Activated gamma-delta T cell treated with Interleukin-2 at 50 U/mL for 16 hours (primary cell): Measurements from ENCODE around the gene TUBGCP6.
"Not testable (repeated sequence)": the region's sequence is repeated elsewhere in the genome, so short reads cannot be mapped to it uniquely, and the experiment has no call there.

Source experiments
- DNase-seq: peaks from one replicate; pipeline ENCODE4 v3.0.0-alpha.2; 2020

TUBGCP6 gene

DNA sequence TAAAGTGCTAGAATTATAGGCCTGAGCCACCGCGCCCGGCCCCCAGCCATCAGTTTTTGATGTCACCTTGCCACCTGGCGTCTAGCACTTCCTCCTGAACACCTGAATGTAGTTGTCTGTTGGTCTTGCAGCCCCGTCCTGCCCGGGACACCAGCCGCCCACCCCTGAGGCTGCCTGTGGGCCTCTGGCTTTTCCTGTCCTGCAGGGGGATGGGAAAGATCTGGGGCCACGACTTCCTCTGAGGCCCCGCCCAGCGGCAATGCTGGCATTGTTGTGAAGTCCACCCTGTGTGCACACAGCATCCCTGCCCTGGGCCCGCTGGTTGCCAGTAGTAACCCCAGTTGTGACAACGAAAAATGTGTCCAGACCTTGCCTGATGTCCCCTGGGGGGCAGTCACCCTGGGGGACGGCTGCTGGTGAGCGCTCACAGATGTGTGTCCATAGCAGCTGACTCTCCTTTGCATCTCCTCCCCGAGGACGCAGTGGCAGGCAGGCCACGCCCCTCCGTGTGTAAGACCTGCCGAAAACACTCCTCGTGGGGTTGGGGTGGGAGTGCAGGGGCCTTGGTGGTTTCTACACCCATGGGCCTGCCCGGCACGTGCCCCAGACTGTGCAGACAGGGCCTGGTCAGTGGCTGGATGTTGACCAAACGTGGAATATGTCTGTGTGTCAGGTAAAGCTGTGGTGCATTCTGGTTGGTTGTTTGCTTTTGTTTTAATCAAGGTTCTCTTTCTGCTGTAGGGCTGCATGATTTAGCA is 37.3 kb downstream of the TUBGCP6 start:
- no peak for DNase-seq

DNA sequence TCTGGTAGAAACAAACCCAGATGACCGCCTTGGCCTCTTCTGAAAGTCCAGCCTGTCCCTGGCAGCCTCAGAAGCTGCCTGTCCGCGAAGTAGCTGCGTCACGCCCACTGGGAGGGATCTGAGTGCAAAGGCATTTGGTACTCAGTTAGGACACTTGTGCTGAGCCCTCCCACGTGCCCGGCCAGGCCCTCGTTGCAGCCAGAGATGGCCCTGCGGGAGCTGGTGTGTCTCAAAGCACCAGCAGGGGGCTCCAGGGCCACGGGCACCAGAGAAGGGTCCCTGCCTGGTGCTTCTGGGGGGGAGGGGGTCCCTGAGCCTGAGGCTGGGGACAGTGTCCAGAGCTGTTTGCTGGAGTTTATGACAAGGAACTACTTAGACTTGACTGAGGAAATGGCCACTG is 38.2 kb downstream of the TUBGCP6 start:
- no peak for DNase-seq

DNA sequence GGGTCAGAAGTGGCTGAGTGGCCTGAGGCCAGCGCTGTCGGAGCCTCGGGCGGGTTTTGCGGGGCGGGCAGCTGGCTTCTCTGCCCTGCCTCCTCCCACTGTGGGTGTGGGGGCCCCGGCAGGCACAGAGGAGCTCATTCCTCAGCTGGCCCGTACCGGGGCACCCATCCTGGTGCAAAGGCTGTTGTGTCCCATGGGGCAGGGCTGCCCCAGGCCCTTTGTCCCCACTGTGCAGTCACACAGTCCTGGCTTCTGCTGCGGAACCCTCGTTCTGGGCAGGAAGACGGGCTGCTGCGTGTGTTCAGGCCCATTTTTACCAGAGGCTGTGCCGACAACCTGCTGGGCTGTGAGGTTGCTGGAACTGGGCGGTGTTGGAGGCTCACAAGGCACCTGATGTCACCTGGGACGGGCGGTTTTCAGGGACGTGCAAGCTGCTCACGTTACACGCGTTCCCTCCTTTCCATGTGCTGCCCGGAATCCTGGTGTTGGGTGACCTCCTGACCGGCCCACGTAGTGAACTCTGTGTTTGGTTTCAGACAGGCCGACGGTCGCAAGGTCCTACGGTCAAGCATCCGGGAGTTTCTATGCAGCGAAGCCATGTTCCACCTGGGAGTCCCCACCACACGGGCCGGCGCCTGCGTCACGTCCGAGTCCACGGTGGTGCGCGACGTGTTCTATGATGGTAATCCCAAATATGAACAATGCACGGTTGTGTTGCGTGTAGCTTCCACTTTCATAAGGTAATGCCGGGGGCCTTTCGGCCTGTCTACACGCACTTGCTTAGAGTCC is 38.8 kb downstream of the TUBGCP6 start:
- DNase-seq: no peak

DNA sequence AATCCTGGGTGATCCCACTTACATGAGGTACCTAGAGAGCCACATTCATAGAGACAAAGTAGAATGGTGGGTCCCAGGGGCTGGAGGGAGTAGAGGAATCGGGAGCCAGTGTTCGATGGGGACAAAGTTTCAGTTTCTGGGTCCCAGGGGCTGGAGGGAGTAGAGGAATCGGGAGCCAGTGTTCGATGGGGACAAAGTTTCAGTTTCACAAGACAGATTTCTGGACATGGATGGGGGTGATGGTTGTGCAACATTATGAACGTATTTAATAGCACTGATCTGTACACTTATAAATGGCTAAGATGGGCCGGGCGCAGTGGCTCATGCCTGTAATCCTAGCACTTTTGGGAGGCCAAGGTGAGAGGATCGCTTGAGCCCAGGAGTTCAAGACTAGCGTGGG is 39.8 kb downstream of the TUBGCP6 start:
- not testable (repeated sequence) for DNase-seq

DNA sequence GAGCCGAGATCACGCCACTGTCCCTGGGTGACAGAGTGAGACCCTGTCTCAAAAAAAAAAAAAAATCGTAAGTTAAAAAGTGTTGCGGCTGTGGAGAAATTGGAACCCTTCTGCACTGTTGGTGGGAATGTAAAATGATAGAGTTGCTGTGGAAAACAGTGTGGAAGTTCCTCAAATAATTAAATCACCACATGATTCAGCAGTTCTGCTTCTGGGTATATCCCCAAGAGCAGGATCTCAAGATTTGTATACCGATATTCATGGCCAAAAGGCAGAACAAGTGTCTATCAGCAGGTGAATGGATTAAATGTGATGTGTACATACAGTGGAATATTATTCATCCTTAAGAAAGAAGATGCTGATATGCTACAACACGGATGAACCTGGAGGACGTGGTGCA is 40.3 kb downstream of the TUBGCP6 start:
- DNase-seq: no peak

DNA sequence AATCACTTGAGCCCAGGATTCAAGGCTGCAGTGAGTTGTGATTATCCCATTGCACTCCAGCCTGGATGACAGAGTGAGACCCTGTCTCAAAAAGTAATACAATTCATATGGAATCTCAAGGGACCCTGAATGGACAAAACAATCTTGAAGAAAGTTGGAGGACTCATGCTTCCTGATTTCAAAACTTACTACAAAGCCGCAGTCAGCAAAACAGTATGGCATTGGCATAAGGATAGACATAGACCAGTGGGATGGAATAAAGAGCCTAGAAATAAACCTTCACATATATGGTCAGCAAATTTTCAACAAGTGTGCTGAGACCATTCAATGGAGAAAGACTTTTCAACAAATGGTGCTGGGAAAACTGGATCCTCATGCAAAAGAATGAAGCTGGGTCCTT is 41.5 kb downstream of the TUBGCP6 start:
- no peak for DNase-seq

DNA sequence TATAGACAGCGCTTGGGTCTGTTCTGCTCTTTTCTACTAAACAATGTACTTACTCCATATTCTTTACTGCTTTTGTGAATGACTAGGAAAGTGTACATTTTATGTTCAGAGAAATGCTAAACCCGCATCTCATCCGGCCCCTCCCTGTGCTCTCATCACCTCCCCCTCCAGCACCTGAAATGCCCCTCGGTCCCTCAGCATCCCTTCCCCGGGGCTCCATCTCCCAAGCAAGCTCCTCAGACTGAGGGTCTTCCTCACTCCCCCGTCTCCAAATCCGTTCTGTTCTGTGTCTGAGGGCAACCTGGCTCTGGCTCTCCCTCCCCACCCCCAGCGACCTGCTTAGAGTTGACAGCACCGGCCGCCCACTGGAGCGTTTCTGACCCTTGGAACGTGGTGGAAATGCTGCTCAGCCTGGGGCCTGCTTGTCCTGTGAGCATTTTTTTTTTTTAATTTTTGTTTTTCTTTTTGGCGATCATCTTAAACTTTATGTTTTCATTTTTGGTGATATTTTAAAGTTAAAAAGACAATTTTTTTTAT is 42.6 kb downstream of the TUBGCP6 start:
- no peak for DNase-seq

DNA sequence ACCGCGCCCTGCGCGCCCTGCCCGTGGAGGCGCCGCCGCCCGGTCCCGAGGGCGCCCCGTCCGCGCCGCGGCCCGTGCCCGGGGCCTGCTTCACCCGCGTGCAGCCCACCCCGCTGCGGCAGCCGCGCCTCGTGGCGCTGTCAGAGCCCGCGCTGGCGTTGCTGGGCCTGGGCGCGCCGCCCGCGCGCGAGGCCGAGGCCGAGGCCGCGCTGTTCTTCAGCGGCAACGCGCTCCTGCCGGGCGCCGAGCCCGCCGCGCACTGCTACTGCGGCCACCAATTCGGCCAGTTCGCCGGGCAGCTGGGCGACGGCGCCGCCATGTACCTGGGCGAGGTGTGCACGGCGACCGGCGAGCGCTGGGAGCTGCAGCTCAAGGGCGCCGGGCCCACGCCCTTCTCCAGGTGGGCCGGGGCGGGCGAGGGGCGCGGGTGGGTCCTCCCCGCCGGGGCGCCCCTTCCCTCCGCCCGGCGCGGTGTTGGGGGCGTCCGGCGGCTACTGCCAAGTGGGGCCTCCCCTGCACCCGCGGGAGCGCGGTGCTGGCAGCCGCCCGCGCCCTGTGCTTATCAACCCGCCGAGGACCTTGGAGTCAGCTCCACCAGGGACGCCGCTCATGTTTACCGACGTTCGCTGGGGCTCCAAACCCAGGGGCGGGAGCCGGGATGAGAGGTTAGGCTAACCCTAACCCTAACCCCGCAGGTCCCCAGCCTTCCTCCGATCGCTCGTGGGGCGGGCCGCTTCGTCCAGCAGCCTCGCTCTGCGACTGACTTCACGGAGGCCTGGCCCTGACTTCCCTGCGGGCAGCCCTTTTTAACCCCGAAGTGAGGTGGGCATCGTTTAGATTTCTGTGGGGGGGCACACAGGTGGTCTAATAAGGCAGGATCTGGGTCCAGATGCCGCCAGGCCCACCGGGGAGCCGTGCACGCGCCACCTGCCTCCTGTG is 43.4 kb downstream of the TUBGCP6 start:
- DNase-seq: no peak

DNA sequence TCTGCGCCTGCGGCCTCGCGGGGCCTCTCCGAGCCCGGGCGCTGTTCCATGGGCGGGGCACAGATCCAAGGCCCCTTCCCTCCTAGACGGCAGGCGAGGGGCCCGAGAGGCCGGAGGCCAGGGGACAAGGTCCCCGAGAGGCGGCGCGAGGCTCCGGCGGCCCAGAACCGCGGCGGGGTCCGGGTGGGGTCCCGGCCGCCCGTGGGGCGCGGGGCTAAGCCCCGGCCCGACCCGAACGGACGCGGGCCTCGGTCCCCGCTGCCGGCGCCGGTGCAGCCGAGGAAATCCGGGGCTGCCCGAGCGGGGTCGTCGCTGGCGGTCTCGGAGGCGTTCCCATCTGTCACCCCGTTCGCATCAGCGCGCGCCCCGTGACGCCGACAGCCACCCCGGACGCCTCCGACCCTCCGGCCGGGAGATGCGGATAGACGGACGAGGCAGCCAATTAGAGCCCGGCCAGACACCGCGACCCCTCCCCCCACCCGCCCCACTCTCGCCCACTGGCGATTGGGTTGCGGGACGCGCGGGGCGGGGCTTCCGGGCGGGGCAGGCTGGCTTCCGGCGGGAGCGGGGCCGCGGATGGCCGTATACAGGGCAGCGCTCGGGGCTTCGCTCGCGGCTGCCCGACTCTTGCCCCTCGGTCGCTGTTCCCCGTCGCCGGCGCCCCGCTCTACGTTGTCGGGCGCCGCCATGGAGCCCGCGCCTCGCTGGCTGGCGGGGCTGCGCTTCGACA is 44.2 kb downstream of the TUBGCP6 start, which contains the start of gene SELENOO:
Gene SELENOO, plus strand, starts transcription at position 551 of the 730 bp plus-strand sequence. Its CDS starts 26 bp downstream, at position 577.
- DNase-seq: peak; percentile 89

DNA sequence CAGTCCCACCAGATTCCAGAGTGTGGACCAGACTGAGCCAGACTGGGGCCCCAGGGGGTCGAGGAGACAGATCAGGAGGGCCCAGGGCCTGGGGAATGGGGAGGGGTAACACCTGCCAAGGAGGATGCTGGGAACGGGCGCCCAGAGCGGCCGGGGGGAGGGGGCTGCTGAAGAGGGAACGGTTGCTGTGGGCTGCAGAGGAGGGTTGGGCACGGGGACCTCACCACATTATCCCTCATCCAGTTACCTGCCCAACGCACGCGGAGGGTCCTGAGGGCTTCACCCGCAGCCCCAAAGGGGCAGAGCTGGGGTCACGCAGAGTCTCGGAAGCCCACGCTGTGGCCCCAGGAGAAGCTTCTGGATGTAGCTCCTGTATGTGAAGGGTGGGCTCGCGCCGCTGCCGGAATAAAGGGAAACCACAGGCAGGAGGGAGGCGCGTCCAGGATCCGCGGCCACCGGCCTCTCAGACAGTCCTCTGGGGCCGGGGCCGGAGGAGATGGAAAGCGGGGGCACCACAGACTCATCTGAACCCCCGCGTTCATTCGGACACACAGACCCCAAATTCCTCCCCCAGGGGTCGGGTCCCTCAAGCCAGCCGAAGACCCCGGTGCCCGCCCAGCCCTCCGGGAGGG is 44.9 kb downstream of the TUBGCP6 start:
- no peak for DNase-seq

DNA sequence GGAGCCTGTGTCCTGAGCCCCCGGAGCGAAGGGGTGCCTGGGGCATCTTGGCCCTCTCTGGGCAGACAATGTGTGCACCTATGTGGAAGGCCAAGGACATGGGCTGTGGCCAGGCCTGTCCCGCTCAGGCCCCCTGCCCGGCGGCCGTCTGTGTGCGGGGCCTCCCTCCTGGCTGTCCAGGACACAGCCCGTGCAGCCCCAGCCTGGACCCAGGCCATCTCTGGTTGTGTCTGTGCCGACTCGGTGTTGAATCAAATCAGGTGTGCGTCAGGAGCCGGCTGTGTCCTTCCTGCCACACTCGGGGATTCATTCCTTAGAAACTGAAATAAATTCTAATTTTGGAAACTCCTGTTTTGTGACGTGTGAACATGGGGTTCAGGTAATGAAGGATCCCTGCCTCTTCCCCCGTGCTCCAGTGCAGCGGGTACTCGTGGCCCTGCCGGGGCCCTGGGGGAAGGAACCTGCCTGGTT is 45.5 kb downstream of the TUBGCP6 start:
- DNase-seq: no peak

DNA sequence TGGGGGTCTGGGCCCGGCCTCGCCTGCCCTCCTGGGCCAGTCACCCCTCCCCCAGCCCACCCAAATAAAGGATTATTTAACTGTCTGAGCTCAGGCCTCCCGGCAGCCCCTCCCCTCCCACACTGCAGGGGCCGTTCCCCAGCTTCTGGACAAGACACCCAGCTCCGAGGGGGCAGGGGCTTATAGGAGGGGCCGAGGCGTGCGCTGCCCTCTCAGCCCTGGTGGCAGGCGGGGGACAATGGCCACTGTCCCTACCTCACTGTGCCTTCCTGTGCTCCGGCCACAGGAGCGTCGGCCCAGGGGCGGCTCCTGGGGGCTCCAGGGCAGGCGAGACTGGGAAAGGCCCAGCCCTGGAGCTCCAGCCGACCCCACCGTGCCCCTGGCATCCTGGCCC is 46.2 kb downstream of the TUBGCP6 start:
- no peak for DNase-seq

DNA sequence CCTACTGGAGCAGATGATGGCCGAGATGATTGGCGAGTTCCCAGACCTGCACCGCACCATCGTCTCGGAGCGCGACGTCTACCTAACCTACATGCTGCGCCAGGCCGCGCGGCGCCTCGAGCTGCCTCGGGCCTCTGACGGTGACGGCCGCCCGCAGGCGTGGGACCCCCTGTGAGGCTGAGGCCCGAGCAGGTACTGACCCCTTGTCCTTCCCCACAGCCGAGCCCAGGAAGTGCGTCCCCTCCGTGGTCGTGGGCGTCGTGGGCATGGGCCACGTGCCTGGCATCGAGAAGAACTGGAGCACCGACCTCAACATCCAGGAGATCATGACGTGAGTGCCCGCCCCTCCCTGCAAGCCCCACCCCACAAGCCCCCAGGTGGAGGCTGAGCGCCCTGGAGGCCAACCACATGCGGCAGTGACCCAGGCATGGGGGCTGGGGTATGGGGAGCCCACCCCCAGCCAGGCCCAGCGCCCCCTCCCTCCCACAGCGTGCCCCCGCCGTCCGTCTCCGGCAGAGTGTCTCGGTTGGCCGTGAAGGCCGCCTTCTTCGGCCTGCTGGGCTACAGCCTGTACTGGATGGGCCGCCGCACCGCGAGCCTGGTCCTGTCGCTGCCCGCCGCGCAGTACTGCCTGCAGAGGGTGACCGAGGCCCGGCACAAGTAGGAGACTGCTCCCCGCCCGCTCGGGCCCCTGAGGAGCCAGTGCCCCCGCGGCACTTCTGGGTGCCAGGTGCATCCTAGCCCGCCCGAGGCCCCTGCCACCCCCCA is 46.8 kb downstream of the TUBGCP6 start:
- DNase-seq: no peak

DNA sequence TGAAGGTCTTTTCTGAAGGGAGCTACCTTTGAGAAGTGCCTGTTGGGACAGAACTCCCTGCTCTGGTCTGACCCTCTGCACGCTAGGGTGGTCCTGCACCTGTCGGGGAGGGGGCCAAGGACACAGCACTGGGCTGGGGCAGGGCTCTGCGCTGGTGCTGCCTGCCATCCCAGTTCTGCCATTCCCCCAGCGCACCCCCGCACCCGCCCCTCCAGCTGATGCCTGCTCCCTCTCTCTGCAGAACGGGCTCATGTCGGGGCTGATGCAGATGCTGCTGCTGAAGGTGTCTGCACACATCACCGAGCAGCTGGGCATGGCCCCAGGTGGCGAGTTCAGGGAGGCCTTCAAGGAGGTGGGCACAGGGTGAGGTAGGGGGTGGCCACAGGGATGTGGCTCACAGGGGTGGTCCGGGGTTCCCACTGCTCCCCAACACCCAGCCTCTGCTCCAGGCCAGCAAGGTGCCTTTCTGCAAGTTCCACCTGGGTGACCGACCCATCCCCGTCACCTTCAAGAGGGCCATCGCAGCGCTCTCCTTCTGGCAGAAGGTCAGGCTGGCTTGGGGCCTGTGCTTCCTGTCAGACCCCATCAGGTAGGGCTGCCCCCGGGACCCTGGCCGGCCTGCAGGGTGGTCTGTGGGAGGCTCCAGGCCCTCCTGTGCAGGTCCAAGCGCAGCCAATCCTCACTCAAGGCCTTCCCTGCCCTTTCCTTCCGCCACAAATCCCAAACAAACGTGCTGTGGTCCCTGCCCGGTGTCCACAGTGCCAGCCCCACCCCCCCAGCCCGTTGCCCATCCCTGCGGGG is 47.6 kb downstream of the TUBGCP6 start:
- no peak for DNase-seq

DNA sequence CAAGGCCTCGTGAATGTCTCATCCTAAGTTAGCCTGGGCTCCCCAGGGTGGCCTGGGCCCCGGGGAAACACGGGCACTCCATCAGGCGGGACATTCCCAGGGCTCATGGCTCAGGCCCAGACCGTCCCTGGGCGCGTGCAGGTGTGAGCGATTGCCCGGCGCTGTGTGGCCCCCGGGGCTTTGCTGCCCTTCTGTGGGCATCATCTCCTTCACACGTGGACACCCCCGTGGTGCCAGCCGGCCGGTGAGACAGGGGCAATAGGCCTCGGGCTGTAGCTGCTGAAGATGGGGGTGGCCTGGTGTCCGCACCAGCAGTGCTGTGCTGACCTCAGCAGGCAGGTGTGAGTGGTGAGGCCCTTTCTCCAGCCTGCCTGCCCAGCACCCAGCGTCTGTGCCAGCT is 48.6 kb downstream of the TUBGCP6 start:
- DNase-seq: no peak

DNA sequence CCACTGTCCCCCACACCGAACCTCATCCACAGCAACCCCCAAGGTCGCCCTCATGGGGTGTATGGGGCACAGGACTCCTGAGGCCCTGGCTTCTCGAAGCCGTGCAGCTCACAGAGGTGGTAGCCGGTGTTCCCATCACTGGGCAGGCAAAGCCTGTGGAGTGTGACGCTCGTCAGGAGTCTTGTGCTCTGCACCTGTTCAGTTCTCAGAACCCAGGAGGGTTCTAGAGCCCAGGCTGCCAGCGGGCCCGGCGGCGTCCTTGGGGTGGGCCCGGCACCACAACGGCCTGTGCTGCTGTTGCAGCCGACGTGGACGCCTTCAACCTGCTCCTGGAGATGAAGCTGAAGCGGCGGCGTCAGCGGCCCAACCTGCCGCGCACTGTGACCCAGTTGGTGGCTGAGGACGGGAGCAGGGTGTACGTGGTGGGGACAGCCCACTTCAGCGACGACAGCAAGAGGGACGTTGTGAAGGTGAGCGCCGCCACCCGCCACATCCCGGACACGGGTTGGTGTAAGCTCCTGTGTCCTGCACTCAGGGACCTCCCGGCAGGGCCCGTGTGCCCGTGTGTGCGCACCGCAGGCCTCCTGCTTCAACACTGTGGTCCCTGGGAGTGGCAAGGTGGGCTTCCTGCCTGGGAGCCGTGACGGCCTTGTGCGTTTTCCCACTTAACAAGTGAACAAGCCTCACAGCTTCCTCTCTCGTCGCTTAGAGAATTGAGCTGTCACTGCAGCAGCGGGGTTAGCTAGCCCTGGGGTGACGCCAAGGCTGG is 50.6 kb downstream of the TUBGCP6 start:
- DNase-seq: no peak

DNA sequence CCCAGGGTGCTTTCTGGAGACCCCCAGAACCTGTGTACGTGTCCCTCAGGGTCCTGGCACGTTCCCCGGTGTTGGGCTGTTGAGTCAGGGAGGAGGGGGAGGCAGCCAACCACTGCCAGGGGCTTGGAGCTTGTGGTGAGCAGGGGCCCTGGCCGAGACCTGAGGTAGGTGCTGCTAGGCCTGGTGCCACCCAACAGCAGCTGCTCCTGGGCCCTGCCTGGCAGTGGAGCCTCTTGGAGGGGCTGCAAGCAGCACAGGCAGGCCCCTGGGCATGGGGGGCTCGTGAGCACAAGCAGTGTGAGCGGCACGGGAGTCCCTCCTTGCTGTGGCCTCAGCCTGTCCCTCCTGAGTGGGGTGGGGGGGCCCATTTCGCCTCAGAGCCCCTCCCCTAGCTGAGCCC is 51.2 kb downstream of the TUBGCP6 start:
- no peak for DNase-seq

DNA sequence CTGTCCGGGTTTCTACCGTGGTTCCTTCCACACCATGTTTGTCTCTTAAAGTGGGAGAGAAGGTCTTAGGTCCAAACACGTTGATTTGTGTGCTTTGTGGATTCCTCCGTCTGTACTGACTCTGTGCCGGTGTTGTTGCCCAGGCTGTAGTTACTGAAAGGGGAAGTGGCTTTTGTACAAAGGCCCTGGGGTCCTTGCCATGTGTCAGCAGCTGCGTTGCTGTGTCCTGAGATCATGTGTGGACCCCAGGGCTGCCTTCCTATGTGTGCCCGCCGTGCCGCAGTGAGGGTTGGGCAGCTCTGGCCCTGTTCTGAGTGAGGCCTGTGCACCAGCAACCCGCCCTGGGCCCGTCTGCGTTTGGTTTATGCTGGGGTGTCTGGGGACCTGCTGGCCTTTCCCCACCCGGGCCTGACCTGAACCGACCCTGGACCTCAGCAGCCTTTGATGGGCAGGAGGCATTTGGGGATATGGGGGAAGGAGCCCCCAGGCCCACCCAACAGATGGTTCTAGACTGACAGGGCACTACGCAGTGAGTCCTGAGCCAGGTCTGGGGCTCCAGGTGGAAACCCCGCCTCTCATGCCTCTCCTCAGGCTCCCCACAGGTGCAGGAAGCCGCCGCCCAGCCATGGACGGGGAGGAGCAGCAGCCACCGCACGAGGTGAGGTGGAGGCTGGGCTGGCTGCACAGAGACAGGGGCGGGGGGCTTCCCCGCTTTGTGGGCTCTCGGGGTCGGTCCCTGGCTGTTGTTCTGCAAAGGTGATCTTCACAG is 52.2 kb downstream of the TUBGCP6 start:
- peak; percentile 46 for DNase-seq
